ENCODE results near the gene NFIC.
A peak's percentile ranks its signal among the peaks of the same experiment; 100 is the strongest.

NFIC gene

GRCh38 chr19:3402631-3403443 lies 36.5 kb downstream of the NFIC start:
- ChIA-PET POLR2A (ENCODE audit: low non-redundant PET) (no interaction called here), CTCF (no interaction called here)
- H3K27ac ChIP-seq = peak overlapping the region; percentile 87

DNA sequence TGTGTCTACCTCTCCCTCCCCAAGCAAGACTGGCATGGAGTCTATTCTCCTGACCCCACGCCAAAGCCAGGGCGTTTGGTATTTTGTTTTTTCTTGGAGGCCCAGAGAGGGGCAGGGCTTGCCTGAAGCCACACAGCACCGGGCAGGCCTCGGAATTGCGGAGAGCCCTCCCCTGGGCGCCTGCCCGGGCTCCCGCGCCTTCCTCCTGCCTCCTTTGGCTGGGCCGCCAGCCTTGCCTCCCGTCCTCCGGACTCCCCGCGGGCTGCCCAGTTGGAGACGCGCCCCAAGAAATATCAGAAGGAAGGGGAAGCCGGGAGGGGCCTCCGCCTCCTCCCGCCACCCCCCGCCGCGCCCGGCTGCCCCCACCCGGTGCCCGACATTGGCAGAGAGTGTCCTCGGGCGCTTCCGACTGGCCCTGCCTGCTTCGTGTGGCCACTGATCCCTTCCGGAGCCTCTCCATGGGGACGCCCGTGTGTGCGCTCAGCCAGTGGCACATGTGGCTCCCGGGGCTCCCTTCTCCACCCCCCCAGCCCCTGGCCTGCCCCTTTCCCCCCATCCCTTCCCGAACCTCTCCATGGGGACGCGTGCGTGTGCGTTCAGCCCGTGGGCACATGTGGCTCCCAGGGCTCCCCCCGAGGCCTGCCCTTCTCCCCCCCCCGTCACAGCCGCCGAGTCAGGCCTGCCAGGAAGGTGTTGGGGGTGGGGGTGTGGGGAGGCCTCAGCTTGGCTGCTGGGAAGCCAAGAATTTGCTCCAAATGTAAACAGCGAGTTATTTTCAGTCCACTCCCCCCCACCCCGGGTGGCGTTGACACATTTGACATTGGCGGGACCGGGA lies 37.3 kb downstream of the NFIC start:
- CTCF ChIA-PET = no interaction called here
- no peak for DNase-seq (ENCODE audit: low spot score)
- POLR2A ChIA-PET (ENCODE audit: low non-redundant PET) = no interaction called here
- TF ChIP-seq, protein P1, sequence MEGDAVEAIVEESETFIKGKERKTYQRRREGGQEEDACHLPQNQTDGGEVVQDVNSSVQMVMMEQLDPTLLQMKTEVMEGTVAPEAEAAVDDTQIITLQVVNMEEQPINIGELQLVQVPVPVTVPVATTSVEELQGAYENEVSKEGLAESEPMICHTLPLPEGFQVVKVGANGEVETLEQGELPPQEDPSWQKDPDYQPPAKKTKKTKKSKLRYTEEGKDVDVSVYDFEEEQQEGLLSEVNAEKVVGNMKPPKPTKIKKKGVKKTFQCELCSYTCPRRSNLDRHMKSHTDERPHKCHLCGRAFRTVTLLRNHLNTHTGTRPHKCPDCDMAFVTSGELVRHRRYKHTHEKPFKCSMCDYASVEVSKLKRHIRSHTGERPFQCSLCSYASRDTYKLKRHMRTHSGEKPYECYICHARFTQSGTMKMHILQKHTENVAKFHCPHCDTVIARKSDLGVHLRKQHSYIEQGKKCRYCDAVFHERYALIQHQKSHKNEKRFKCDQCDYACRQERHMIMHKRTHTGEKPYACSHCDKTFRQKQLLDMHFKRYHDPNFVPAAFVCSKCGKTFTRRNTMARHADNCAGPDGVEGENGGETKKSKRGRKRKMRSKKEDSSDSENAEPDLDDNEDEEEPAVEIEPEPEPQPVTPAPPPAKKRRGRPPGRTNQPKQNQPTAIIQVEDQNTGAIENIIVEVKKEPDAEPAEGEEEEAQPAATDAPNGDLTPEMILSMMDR (conservative IDR thresholded peaks at IDR 0.05; ENCODE audit: low read depth) = no peak
- peak overlapping the region; percentile 87 for H3K27ac ChIP-seq

More at GRCh38 chr19:3402631-3403443, 36.5 kb downstream of the NFIC start:
- no peak for DNase-seq (ENCODE audit: low spot score)
- TF ChIP-seq, protein P1 (conservative IDR thresholded peaks at IDR 0.05; ENCODE audit: low read depth) = no peak

- peak overlapping the region; percentile 87 for H3K27ac ChIP-seq
- ChIA-PET POLR2A (ENCODE audit: low non-redundant PET) (no interaction called here), CTCF (no interaction called here)
- no peak for DNase-seq (ENCODE audit: low spot score)
- TF ChIP-seq, protein P1 (conservative IDR thresholded peaks at IDR 0.05; ENCODE audit: low read depth) = no peak
These were observed 38.2 kb downstream of the NFIC start for GRCh38 chr19:3404324-3405260.

DNA sequence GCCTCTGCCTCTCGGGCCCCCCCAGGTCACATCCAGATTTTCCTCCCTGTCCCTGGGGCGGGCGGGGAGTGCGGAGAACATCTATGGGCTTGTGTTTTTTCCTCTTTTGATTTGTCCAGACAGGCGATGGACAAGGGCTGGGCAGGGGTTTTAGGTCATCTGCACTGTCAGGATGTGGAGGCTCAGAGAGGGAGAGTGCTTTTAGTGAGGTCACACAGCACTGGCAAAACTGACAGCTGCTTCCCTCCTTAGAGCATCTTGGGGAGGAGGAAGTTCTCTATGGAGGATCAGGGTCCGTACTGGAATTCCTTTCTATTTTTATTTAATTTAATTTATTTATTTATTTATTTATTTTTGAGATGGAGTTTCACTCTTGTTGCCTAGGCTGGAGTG lies 38.9 kb downstream of the NFIC start:
- CTCF ChIA-PET = no interaction called here
- POLR2A ChIA-PET (ENCODE audit: low non-redundant PET) = no interaction called here

GRCh38 chr19:3406571-3407111 lies 40.3 kb downstream of the NFIC start:
- TF ChIP-seq, protein P1 (conservative IDR thresholded peaks at IDR 0.05; ENCODE audit: low read depth) = no peak
- ChIA-PET POLR2A (ENCODE audit: low non-redundant PET) (no interaction called here), CTCF (no interaction called here)
- peak overlapping the region; percentile 87 for H3K27ac ChIP-seq
- DNase-seq (ENCODE audit: low spot score) = no peak

More for the DNA sequence above, 38.9 kb downstream of the NFIC start:
- DNase-seq (ENCODE audit: low spot score) = no peak
- peak overlapping the region; percentile 87 for H3K27ac ChIP-seq
- TF ChIP-seq, protein P1 (conservative IDR thresholded peaks at IDR 0.05; ENCODE audit: low read depth) = no peak

Data from RWPE1 (cell line).